ENCODE measurements around the gene RSPH1.

DNA sequence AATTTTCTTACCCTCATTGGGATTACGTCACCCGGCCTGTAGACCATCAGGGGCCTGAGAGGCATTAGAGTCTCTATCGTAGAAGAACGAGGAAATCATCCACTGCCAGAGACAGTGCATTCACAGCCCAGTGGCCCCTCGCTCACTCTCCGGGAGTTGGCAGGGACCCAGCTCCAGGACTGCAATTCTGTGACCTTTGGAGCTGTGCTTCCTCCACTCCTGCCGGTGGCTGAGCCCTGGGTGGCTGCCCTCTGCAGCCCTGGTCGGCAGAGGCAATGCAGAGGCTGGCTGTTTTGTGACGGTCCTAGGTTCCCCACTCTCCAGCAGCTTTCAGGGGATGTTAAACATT, 30.3 kb upstream of the RSPH1 start:
- TF ChIP-seq EP300 (IDR thresholded peaks at IDR 0.05), result no peak
- TF ChIP-seq CTCF (IDR thresholded peaks at IDR 0.05), result no peak

Data from gastroesophageal sphincter (tissue), 3 donors.